Hepatocyte (in vitro differentiated cells): ENCODE results near the gene ZSCAN12.
"Not testable (repeated sequence)": the region's sequence is repeated elsewhere in the genome, so short reads cannot be mapped to it uniquely, and the experiment has no call there.

Experiments used
- EZH2 ChIP-seq: fragments of 200-600 bp; sonication (generic); IDR thresholded peaks from 2 replicates; pipeline ENCODE4 v1.6.1; 2016; ENCODE audit warnings: antibody characterized with exemption, mild to moderate bottlenecking, borderline replicate concordance
- TF ChIP-seq, protein P1 (sequence below): fragments of 200-600 bp; sonication (generic); IDR thresholded peaks from 2 replicates; pipeline ENCODE4 v1.5.1; 2016; ENCODE audit warnings: antibody characterized with exemption, mild to moderate bottlenecking; ENCODE audit not compliant: poor library complexity

DNA sequence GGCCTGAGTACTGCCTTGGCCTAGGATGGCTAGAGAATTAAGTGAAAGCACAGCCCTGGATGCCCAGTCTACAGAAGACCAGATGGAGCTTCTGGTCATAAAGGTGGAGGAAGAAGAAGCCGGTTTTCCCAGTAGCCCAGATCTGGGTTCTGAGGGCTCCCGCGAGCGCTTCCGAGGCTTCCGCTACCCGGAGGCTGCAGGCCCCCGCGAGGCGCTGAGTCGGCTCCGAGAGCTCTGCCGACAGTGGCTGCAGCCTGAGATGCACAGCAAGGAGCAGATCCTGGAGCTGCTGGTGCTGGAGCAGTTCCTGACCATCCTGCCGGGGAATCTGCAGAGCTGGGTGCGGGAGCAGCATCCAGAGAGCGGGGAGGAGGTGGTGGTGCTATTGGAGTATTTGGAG, 40.0 kb downstream of the ZSCAN12 start:
- TF ChIP-seq EZH2 = not testable (repeated sequence)
- TF ChIP-seq, protein P1, sequence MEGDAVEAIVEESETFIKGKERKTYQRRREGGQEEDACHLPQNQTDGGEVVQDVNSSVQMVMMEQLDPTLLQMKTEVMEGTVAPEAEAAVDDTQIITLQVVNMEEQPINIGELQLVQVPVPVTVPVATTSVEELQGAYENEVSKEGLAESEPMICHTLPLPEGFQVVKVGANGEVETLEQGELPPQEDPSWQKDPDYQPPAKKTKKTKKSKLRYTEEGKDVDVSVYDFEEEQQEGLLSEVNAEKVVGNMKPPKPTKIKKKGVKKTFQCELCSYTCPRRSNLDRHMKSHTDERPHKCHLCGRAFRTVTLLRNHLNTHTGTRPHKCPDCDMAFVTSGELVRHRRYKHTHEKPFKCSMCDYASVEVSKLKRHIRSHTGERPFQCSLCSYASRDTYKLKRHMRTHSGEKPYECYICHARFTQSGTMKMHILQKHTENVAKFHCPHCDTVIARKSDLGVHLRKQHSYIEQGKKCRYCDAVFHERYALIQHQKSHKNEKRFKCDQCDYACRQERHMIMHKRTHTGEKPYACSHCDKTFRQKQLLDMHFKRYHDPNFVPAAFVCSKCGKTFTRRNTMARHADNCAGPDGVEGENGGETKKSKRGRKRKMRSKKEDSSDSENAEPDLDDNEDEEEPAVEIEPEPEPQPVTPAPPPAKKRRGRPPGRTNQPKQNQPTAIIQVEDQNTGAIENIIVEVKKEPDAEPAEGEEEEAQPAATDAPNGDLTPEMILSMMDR = not testable (repeated sequence)
